NCI-H1694 treated with DMSO at 0.1 percent for 48 hours (cell line): Measurements from ENCODE around the gene ELMO2.

Source experiments
- DNase-seq: peaks from one replicate; lab custom pipeline; 2025; lab: John Stamatoyannopoulos, UW

ELMO2 gene

GRCh38 chr20:46333161-46333991, 73.0 kb downstream of the ELMO2 start:
- DNase-seq: peak; percentile 75

- peak; percentile 75 for DNase-seq
Measured at GRCh38 chr20:46332373-46333160, 73.8 kb downstream of the ELMO2 start.

- DNase-seq: no peak
Measured at GRCh38 chr20:46331611-46332361, 74.6 kb downstream of the ELMO2 start.

- no peak for DNase-seq
Measured at GRCh38 chr20:46330831-46331371, 75.5 kb downstream of the ELMO2 start.

- DNase-seq: no peak
Measured at GRCh38 chr20:46330072-46330763, 76.2 kb downstream of the ELMO2 start.

- no peak for DNase-seq
Measured at GRCh38 chr20:46328200-46328882, 78.1 kb downstream of the ELMO2 start.

- no peak for DNase-seq
Measured at GRCh38 chr20:46327557-46327956, 78.9 kb downstream of the ELMO2 start.

- DNase-seq: no peak
Measured at GRCh38 chr20:46325789-46326188, 80.6 kb downstream of the ELMO2 start.

GRCh38 chr20:46324960-46325703, 81.3 kb downstream of the ELMO2 start:
- peak; percentile 49 for DNase-seq

- peak; percentile 20 for DNase-seq
Measured at GRCh38 chr20:46324379-46324778, 82.0 kb downstream of the ELMO2 start.

GRCh38 chr20:46323557-46323956, 82.9 kb downstream of the ELMO2 start:
- no peak for DNase-seq

- DNase-seq: no peak
Measured at GRCh38 chr20:46322641-46323040, 83.8 kb downstream of the ELMO2 start.

GRCh38 chr20:46317685-46318177, 88.7 kb downstream of the ELMO2 start:
- no peak for DNase-seq

- no peak for DNase-seq
Measured at GRCh38 chr20:46316984-46317684, 89.3 kb downstream of the ELMO2 start.
